RWPE2 (cell line): ENCODE measurements around the gene MILR1.
A peak's percentile ranks its signal among the peaks of the same experiment; 100 is the strongest.
"Not testable (repeated sequence)": the region's sequence is repeated elsewhere in the genome, so short reads cannot be mapped to it uniquely, and the experiment has no call there.

Source experiments
- ATAC-seq: fragments of 200-7000 bp; cut with Tn5 transposase; 3 replicates; pipeline ENCODE4 v1.9.1; 2021; ENCODE audit warnings: low read depth
- DNase-seq: peaks from one replicate; pipeline ENCODE4 v3.0.0-alpha.2; 2020; ENCODE audit warnings: low spot score
- H3K27ac ChIP-seq: fragments of 450-650 bp; 2 replicates; pipeline ENCODE4 v1.5.1; 2017; ENCODE audit warnings: mild to moderate bottlenecking; ENCODE audit not compliant: poor library complexity, severe bottlenecking
- H3K27me3 ChIP-seq: fragments of 250-450 bp; sonication (Bioruptor Pico); 2 replicates; pipeline ENCODE4 v1.5.1; 2021; ENCODE audit warnings: mild to moderate bottlenecking, moderate library complexity; ENCODE audit not compliant: insufficient read depth, poor library complexity, severe bottlenecking
- H3K36me3 ChIP-seq: fragments of 250-450 bp; sonication (Bioruptor Pico); 2 replicates; pipeline ENCODE4 v1.5.1; 2020; ENCODE audit warnings: low read depth, mild to moderate bottlenecking, moderate library complexity
- H3K4me1 ChIP-seq: fragments of 250-450 bp; sonication (Bioruptor Pico); 2 replicates; pipeline ENCODE4 v1.5.1; 2021; ENCODE audit warnings: mild to moderate bottlenecking, moderate library complexity; ENCODE audit not compliant: insufficient read depth, poor library complexity, severe bottlenecking
- H3K4me3 ChIP-seq: fragments of 250-450 bp; sonication (Bioruptor Pico); 2 replicates; pipeline ENCODE4 v1.5.1; 2021; ENCODE audit warnings: mild to moderate bottlenecking, moderate library complexity; ENCODE audit not compliant: severe bottlenecking
- H3K9me3 ChIP-seq: fragments of 250-450 bp; sonication (Bioruptor Pico); 2 replicates; pipeline ENCODE4 v1.5.1; 2021; ENCODE audit warnings: mild to moderate bottlenecking, moderate library complexity; ENCODE audit not compliant: severe bottlenecking
- CTCF ChIP-seq: fragments of 450-650 bp; IDR thresholded peaks from one replicate; pipeline ENCODE4 v1.5.1; 2017; ENCODE audit warnings: mild to moderate bottlenecking, moderate library complexity; ENCODE audit not compliant: poor library complexity, severe bottlenecking

The MILR1 gene

GRCh38 chr17:64449545-64449944 lies 630 bp downstream of the MILR1 start:
- Histone ChIP-seq H3K4me3 (no peak overlapping the region), H3K4me1 (peaks cover 6% of the 10 kb centered on the region), H3K27ac (peak overlapping the region; percentile 39), H3K36me3 (no peaks in the 10 kb centered on the region), H3K9me3 (no peaks in the 10 kb centered on the region), H3K27me3 (no peaks in the 10 kb centered on the region)
- ATAC-seq (no peak), DNase-seq (no peak)
- TF ChIP-seq CTCF = no peak

GRCh38 chr17:64455993-64456885 lies 7.3 kb downstream of the MILR1 start:
- H3K36me3 ChIP-seq = no peaks in the 10 kb centered on the region
- ATAC-seq = no peak

GRCh38 chr17:64457156-64457555 lies 8.2 kb downstream of the MILR1 start:
- TF ChIP-seq CTCF = no peak
- ATAC-seq (no peak), DNase-seq (no peak)
- Histone ChIP-seq H3K36me3 (no peaks in the 10 kb centered on the region), H3K27me3 (no peaks in the 10 kb centered on the region), H3K27ac (no peak overlapping the region), H3K9me3 (no peaks in the 10 kb centered on the region), H3K4me1 (no peaks in the 10 kb centered on the region), H3K4me3 (no peak overlapping the region)

More at GRCh38 chr17:64455993-64456885, 7.3 kb downstream of the MILR1 start:
- Histone ChIP-seq H3K4me1 (no peaks in the 10 kb centered on the region), H3K4me3 (no peak overlapping the region), H3K9me3 (no peaks in the 10 kb centered on the region), H3K27me3 (no peaks in the 10 kb centered on the region), H3K27ac (no peak overlapping the region)
- TF ChIP-seq CTCF = no peak
- DNase-seq = no peak

GRCh38 chr17:64458756-64459155 lies 9.8 kb downstream of the MILR1 start:
- no peak for DNase-seq
- ATAC-seq = no peak
- Histone ChIP-seq H3K27ac (no peak overlapping the region), H3K9me3 (no peaks in the 10 kb centered on the region), H3K4me1 (no peaks in the 10 kb centered on the region), H3K4me3 (no peak overlapping the region), H3K36me3 (no peaks in the 10 kb centered on the region), H3K27me3 (no peaks in the 10 kb centered on the region)
- TF ChIP-seq CTCF = no peak

- no peaks in the 10 kb centered on the region for H3K4me1 ChIP-seq
- ATAC-seq (peak; percentile 54), DNase-seq (no peak)
- H3K4me3 ChIP-seq = no peak overlapping the region
- no peak overlapping the region for H3K27ac ChIP-seq
- no peaks in the 10 kb centered on the region for H3K9me3 ChIP-seq
- no peaks in the 10 kb centered on the region for H3K27me3 ChIP-seq
- H3K36me3 ChIP-seq = no peaks in the 10 kb centered on the region
- no peak for TF ChIP-seq CTCF
These were observed 10.4 kb downstream of the MILR1 start for GRCh38 chr17:64459284-64459747.

- not testable (repeated sequence) for ATAC-seq, H3K4me3 ChIP-seq, H3K27ac ChIP-seq, H3K27me3 ChIP-seq, H3K9me3 ChIP-seq, H3K4me1 ChIP-seq, H3K36me3 ChIP-seq, DNase-seq
These were observed 10.9 kb downstream of the MILR1 start for GRCh38 chr17:64459818-64460217.
